Measurements from ENCODE around the gene TMEM45B.
"Not testable (repeated sequence)": the region's sequence is repeated elsewhere in the genome, so short reads cannot be mapped to it uniquely, and the experiment has no call there.

The TMEM45B gene

DNA sequence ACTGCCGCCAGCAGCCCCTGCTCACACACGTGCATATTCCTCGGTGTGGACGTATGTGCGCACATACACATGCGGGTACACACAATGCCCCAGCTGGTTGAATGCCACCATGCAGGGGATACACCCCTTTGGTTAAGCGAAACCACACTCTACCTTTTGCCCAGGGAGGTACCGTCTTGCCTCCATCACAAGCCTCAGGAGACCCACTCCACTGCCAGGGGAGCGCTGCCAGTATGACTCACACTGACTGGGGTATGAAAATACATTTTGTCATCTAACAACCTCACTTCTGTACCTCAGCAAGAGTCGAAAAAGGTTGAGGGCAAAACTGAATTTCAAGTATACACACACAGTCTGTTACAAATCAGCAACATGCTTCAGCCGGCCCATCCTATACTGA is 39.4 kb downstream of the TMEM45B start:
- TF ChIP-seq, protein P1, sequence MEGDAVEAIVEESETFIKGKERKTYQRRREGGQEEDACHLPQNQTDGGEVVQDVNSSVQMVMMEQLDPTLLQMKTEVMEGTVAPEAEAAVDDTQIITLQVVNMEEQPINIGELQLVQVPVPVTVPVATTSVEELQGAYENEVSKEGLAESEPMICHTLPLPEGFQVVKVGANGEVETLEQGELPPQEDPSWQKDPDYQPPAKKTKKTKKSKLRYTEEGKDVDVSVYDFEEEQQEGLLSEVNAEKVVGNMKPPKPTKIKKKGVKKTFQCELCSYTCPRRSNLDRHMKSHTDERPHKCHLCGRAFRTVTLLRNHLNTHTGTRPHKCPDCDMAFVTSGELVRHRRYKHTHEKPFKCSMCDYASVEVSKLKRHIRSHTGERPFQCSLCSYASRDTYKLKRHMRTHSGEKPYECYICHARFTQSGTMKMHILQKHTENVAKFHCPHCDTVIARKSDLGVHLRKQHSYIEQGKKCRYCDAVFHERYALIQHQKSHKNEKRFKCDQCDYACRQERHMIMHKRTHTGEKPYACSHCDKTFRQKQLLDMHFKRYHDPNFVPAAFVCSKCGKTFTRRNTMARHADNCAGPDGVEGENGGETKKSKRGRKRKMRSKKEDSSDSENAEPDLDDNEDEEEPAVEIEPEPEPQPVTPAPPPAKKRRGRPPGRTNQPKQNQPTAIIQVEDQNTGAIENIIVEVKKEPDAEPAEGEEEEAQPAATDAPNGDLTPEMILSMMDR (IDR thresholded peaks at IDR 0.05; ENCODE audit: borderline replicate concordance, control extremely low read depth, extremely low read depth, insufficient read depth, missing control alignments), result no peak
- in situ Hi-C loops (cut with MboI; ENCODE audit: low sequenced_read_pairs, unreplicated experiment), result no loop called here
- DNase-seq (ENCODE audit: low spot score), result no peak

DNA sequence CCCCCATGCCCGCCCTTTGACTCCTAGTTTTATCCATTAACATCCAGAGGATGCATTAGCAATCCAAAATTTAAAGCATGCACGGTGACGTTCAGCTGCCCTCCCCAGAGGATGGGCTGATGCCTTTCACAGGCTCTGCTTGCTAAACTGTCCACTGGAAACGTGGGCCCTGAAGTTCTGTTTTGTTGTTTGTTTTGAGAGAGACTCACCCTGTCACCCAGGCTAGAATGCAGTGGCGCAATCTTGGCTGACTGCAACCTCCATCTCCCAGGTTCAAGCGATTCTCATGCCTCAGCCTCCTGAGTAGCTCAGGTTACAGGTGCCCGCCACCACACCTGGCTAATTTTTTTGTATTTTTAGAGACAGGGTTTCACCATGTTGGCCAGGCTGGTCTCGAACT is 40.4 kb downstream of the TMEM45B start:
- TF ChIP-seq, protein P1 (IDR thresholded peaks at IDR 0.05; ENCODE audit: borderline replicate concordance, control extremely low read depth, extremely low read depth, insufficient read depth, missing control alignments), result no peak
- no peak for DNase-seq (ENCODE audit: low spot score)
- in situ Hi-C loops (cut with MboI; ENCODE audit: low sequenced_read_pairs, unreplicated experiment), result no loop called here

DNA sequence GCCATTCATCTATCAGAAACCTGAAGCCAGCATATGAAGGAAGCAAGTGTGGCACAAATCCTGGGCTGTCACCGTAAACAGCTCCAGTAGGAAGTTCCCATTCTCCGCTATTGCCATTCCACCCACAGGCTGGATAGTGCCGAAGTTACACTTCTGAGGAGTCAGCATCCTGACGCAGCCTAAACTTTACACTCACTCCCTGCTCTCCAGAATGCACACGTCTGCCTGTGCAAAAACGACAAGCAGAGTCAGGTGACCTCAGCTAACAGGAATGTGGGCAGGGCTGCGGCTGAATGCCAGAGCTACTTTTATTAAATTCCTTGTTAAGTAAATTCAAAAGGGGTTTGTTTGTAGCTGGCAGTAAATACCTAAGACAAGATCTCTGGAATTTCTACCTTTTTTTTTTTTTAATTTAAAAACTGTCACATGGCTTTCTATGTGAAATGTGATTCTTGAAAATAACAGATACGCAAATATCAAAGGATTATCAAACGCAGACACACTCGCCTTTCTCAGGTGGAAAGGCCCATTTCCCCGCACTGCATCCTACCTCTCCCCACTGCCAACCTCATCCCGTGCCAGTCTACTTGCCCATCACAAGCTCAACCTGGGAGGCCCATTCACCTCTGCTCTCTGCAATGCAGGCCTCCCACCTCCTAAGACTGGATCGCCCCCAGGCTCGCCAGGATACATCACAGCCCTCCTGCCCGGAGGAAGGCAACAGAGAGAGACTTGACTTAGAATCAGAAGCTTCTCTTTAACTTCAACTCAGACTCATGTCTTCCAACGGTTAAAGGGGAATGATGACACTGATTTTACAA is 46.3 kb downstream of the TMEM45B start:
- DNase-seq (ENCODE audit: low spot score), result no peak
- in situ Hi-C loops (cut with MboI; ENCODE audit: low sequenced_read_pairs, unreplicated experiment), result no loop called here
- TF ChIP-seq, protein P1 (IDR thresholded peaks at IDR 0.05; ENCODE audit: borderline replicate concordance, control extremely low read depth, extremely low read depth, insufficient read depth, missing control alignments), result no peak

DNA sequence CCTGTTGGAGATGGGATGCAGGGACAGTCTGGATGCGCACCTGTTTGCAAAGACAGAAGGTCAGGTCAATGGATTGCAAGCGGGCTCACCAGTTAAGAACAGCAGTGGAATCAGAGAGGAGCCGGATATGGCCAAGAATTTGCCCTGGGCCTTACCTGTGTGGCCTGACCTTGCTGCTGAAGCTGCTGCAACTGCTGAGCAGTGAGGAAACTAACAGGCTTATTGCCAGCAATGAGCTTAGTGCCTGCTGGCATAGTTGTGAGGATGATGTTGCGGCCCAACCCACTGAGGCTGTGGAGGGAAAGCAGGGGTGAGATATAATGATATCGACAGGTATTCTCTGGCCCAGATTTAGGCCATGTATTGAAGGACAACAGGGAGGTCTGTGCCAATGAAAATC is 49.2 kb downstream of the TMEM45B start:
- TF ChIP-seq, protein P1 (IDR thresholded peaks at IDR 0.05; ENCODE audit: borderline replicate concordance, control extremely low read depth, extremely low read depth, insufficient read depth, missing control alignments), result no peak
- in situ Hi-C loops (cut with MboI; ENCODE audit: low sequenced_read_pairs, unreplicated experiment), result no loop called here
- no peak for DNase-seq (ENCODE audit: low spot score)

DNA sequence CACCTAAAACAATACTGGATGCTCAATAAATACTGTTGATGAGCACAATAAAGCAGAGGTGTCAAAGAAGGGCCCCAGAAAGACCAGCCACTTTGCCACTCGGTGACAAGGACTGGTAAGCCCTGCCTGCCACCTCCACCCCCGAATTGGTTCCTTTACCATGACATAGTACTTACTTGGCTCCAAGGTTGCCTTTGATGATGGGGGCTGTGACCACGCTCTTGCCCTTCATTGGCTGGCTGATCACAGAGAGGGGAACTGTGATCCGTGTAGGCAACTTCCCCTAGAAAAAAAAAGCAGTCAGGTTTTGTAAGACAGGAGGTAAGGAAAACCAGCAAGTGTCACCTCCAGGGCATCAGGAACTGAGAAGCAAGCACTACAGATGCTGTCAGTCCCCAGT is 50.1 kb downstream of the TMEM45B start:
- TF ChIP-seq, protein P1 (IDR thresholded peaks at IDR 0.05; ENCODE audit: borderline replicate concordance, control extremely low read depth, extremely low read depth, insufficient read depth, missing control alignments), result no peak
- no peak for DNase-seq (ENCODE audit: low spot score)

DNA sequence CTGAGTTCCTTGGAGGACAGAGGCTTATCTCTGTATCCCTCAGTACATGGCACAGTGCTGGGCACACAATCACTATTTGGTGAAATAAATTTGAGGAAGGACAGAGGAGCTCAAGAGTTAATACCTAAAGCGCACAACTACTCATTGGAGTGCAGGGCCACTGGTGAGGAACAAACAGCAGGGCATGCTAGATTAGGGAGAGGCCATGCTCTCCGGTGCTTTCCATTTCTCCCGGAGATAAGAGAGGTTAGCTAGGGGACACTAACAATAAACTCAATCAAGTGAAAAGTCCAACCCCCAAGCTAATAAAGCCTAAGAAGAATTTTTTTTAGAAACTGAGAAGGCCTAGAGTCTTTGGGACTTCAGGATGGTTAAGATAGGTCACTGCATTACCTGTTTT is 50.7 kb downstream of the TMEM45B start:
- in situ Hi-C loops (cut with MboI; ENCODE audit: low sequenced_read_pairs, unreplicated experiment), result no loop called here
- no peak for DNase-seq (ENCODE audit: low spot score)
- TF ChIP-seq, protein P1 (IDR thresholded peaks at IDR 0.05; ENCODE audit: borderline replicate concordance, control extremely low read depth, extremely low read depth, insufficient read depth, missing control alignments), result no peak

More for the DNA sequence above, 50.1 kb downstream of the TMEM45B start:
- in situ Hi-C loops (cut with MboI; ENCODE audit: low sequenced_read_pairs, unreplicated experiment), result no loop called here

DNA sequence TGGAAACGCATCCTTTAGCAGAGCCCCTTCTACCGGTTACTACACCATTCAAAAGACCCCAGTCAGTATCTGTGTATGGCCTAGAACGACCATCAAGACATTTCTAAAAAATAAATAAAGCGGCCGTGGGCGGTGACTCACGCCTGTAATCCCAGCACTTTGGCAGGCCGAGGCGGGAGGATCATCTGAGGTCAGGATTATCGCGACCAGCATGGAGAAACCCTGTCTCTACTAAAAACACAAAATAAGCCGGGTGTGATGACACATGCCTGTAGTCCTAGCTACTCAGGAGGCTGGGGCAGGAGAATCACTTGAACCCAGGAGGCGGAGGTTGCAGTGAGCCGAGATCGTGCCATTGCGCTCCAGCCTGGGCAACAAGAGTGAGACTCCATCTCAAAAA is 53.0 kb downstream of the TMEM45B start:
- DNase-seq (ENCODE audit: low spot score); in situ Hi-C loops (cut with MboI; ENCODE audit: low sequenced_read_pairs, unreplicated experiment): not testable (repeated sequence)

Measured in GM13976 (cell line).